Measurements from ENCODE around the gene MEIS3. TPM values are rescaled to one million over a fixed set of nuclear protein-coding genes. Genes with fewer than 3 reads are reported as not detected.

MEIS3 gene
- not detected for total RNA-seq

GRCh38 chr19:47419030-47419783, at the start of gene MEIS3:
Gene MEIS3, minus strand, starts transcription at chr19:47419527. Its CDS starts 446 bp downstream, at chr19:47419081.
- no peak within 1 kb of the TSS for H3K4me3 Mint-ChIP-seq
- H3K36me3 Mint-ChIP-seq: no peaks in the 10 kb centered on the region
- H3K4me1 Mint-ChIP-seq: peaks cover 17% of the 10 kb centered on the region

DNA sequence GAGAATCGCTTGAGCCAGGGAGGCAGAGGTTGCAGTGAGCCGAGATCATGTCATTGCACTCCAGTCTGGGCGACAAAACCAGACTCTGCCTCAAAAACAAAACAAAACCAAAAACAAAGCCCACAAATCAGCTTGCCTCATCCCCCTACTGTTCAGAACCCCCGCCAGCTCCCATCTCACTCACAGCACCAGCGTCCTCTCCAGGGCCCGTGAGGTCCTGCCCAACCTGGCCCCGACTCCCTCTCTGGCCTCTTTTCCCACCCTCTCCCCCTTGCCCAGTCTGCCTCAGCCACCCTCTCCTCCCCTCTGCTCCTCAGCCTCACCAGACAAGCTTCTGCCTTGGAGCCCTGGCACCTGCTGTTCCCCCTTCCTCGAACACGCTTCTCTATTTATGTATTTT, 48.6 kb upstream of the MEIS3 start:
- Mint-ChIP-seq H3K36me3 (no peaks in the 10 kb centered on the region), H3K4me3 (no peak overlapping the region), H3K27ac (no peak overlapping the region), H3K9me3 (no peaks in the 10 kb centered on the region), H3K27me3 (peaks cover 77% of the 10 kb centered on the region), H3K4me1 (peaks cover 11% of the 10 kb centered on the region)
- DNase-seq: no peak

More at GRCh38 chr19:47419030-47419783, at the start of gene MEIS3:
- no peaks in the 10 kb centered on the region for H3K9me3 Mint-ChIP-seq
- H3K27me3 Mint-ChIP-seq: peaks cover 92% of the 10 kb centered on the region
- no peak for DNase-seq
- H3K27ac Mint-ChIP-seq: no peak within 1 kb of the TSS

DNA sequence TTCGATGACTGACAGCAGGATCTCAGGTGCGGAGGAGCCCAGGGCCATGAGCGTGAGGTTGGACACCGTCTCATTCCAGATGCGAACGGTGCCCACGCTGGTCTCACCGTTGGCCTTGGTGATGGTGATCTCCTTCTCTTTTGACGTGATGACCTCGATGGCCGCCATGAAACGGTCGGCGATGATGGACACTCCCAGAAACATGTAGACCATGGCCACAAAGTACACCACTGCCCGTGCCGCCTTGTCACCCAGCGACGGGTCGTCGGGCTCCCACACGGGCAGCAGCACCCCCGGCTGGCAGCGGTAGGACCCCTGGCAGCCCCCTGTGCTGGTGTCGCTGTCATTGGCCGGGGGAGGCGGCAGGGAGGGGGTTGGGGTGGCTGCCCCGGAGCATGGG, 46.6 kb upstream of the MEIS3 start:
- DNase-seq: no peak
- Mint-ChIP-seq H3K27ac (no peak overlapping the region), H3K36me3 (no peaks in the 10 kb centered on the region), H3K4me1 (peaks cover 5% of the 10 kb centered on the region), H3K27me3 (peaks cover 72% of the 10 kb centered on the region), H3K9me3 (no peaks in the 10 kb centered on the region), H3K4me3 (no peak overlapping the region)

DNA sequence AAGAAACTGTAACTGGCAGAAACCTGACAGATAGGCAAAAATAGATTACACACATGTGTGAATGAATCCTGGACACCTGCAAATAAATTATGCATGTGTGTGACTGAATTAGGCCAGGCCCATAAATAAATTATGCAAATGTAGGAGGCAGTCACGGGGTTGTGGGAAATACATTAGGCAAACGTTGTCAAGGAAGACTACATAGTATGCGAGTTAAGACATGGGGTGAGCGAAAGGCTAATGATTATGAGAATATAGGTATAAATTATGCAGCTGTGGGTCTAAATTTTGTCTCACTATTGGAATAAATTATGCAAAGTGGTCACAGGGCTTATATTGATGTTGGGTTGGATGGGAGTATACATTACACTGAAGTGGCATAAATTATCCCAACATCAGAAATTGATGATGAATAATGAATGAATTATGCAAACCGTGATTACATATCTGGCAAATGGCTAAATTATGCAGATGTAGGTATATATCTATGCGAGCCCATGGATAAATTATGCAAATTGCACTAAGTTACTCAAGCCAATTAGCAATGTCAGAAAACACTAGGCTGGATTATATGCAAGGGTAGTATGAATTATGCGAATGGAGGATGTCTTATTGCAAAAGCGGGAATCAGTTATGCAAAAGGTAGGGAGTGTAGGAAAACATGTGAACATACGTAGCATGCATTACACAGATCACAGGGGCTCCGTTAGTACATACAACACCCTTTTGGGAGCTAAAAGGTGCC, 45.5 kb upstream of the MEIS3 start:
- Mint-ChIP-seq H3K36me3 (no peaks in the 10 kb centered on the region), H3K27ac (no peak overlapping the region), H3K4me3 (no peak overlapping the region), H3K4me1 (peaks cover 5% of the 10 kb centered on the region), H3K27me3 (peaks cover 61% of the 10 kb centered on the region), H3K9me3 (no peaks in the 10 kb centered on the region)
- DNase-seq: no peak

DNA sequence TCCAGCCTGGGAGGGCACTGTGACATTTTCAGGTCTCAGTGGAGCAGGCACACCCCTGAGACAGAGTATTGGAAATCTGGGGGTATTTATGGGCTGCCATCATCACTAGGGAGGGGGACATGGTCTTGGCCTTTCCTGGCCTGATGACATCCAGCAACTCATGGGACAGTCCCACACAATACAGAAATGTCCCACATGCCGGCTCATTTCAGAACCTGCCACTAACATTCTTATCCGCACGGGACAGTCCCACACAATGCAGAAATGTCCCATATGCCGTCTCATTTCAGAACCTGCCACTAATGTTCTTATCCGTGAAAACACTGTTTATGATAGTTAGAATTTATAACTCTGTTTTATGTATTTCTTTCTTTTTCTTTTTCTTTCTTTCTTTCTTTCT, 42.5 kb upstream of the MEIS3 start:
- H3K27me3 Mint-ChIP-seq: peaks cover 33% of the 10 kb centered on the region
- no peaks in the 10 kb centered on the region for H3K4me1 Mint-ChIP-seq
- H3K27ac Mint-ChIP-seq: no peak overlapping the region
- no peak for DNase-seq
- H3K9me3 Mint-ChIP-seq: no peaks in the 10 kb centered on the region
- no peak overlapping the region for H3K4me3 Mint-ChIP-seq
- peaks cover 2% of the 10 kb centered on the region for H3K36me3 Mint-ChIP-seq

DNA sequence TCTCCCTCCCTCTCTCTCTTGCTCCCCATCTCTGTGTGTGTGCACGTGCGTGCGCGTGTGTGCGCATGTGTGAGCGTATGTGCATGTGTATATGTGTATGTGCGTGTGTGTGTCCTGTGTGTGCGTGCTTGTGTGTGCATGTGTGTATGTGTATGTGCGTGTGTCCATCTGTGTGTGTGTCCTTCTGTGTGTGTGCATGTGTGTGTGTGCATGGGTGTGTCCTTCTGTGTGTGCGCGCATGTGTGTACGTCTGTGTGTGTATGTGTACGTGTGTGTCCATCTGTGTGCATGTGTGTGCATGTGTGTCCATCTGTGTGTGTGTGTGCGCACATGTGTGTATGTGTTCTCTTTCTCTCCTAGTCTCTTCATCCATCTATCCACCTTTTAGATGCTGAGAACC, 40.1 kb upstream of the MEIS3 start:
- Mint-ChIP-seq H3K4me3 (no peak overlapping the region), H3K4me1 (no peaks in the 10 kb centered on the region)

GRCh38 chr19:47458672-47459071, 39.3 kb upstream of the MEIS3 start:
- Mint-ChIP-seq H3K4me1 (no peaks in the 10 kb centered on the region), H3K27me3 (peaks cover 37% of the 10 kb centered on the region), H3K27ac (no peak overlapping the region), H3K36me3 (peaks cover 2% of the 10 kb centered on the region), H3K4me3 (no peak overlapping the region), H3K9me3 (no peaks in the 10 kb centered on the region)
- DNase-seq: no peak

More for the DNA sequence above, 40.1 kb upstream of the MEIS3 start:
- H3K27me3 Mint-ChIP-seq: peaks cover 36% of the 10 kb centered on the region
- no peak for DNase-seq
- no peaks in the 10 kb centered on the region for H3K9me3 Mint-ChIP-seq
- no peak overlapping the region for H3K27ac Mint-ChIP-seq
- H3K36me3 Mint-ChIP-seq: peaks cover 2% of the 10 kb centered on the region

- H3K27ac Mint-ChIP-seq: no peak overlapping the region
- H3K36me3 Mint-ChIP-seq: peaks cover 2% of the 10 kb centered on the region
- H3K4me3 Mint-ChIP-seq: no peak overlapping the region
- H3K9me3 Mint-ChIP-seq: no peaks in the 10 kb centered on the region
- H3K27me3 Mint-ChIP-seq: peaks cover 29% of the 10 kb centered on the region
- no peaks in the 10 kb centered on the region for H3K4me1 Mint-ChIP-seq
- DNase-seq: no peak
Measured at GRCh38 chr19:47456721-47457474, 37.6 kb upstream of the MEIS3 start.

DNA sequence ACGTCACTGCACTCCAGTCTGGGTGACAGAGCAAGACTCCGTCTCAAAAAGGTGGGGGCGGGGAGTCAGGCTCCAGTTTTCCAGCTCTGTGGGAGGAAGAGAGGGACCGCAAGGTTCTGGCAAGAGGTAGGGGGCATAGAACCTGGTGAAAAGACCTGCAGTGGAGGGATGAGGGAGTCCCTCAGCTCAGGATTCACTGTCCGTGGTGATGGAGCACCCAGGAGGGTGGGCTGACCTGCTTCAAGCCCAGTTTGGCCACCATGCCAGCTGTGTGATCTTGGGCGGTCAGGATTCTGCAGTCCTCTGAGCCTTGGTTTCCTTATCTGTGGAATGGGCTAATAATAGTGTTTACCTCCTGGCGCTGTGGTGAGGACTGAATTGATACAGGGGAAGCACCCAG, 31.2 kb upstream of the MEIS3 start:
- no peak overlapping the region for H3K4me3 Mint-ChIP-seq
- no peak for DNase-seq
- peaks cover 15% of the 10 kb centered on the region for H3K4me1 Mint-ChIP-seq
- peaks cover 5% of the 10 kb centered on the region for H3K9me3 Mint-ChIP-seq
- H3K27me3 Mint-ChIP-seq: peaks cover 50% of the 10 kb centered on the region
- H3K27ac Mint-ChIP-seq: no peak overlapping the region
- H3K36me3 Mint-ChIP-seq: peaks cover 2% of the 10 kb centered on the region

- Mint-ChIP-seq H3K9me3 (peaks cover 5% of the 10 kb centered on the region), H3K27me3 (peaks cover 60% of the 10 kb centered on the region), H3K36me3 (peaks cover 2% of the 10 kb centered on the region), H3K27ac (no peak overlapping the region), H3K4me1 (peaks cover 26% of the 10 kb centered on the region), H3K4me3 (no peak overlapping the region)
- DNase-seq: no peak
Measured at GRCh38 chr19:47448360-47448727, 29.0 kb upstream of the MEIS3 start.

GRCh38 chr19:47447470-47448359, 28.4 kb upstream of the MEIS3 start:
- peaks cover 2% of the 10 kb centered on the region for H3K36me3 Mint-ChIP-seq
- peaks cover 5% of the 10 kb centered on the region for H3K9me3 Mint-ChIP-seq
- H3K27ac Mint-ChIP-seq: no peak overlapping the region
- peak; percentile 79 for DNase-seq
- peak overlapping the region; percentile 52 for H3K4me3 Mint-ChIP-seq
- H3K4me1 Mint-ChIP-seq: peaks cover 27% of the 10 kb centered on the region
- H3K27me3 Mint-ChIP-seq: peaks cover 66% of the 10 kb centered on the region

GRCh38 chr19:47446534-47447469, 27.5 kb upstream of the MEIS3 start:
- no peak overlapping the region for H3K27ac Mint-ChIP-seq

DNA sequence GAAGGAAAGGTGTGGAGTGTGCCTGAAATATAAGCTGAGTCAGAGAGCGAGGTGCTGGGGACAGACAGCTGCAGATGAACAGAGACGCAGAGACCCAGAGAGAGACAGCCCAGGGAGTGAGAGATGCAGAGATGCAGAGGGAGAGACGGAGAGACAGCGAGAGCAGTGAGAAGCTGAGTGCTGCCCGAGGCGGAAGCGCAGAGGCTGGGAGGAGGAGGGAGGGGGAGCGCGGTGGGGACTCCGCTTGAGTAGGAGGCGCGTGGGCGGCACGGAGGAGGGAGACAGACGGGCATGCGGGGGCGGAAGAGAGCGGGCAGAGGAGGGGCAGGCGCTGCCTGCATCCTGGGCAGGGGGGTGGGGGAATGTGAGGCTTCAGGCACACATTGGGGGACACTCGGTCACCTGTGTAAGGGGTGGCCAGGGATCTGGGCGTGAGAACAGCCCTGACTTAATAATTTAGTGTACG, 26.6 kb upstream of the MEIS3 start:
- H3K27me3 Mint-ChIP-seq: peaks cover 76% of the 10 kb centered on the region
- H3K27ac Mint-ChIP-seq: no peak overlapping the region
- peaks cover 5% of the 10 kb centered on the region for H3K9me3 Mint-ChIP-seq
- peak overlapping the region; percentile 59 for H3K4me3 Mint-ChIP-seq
- peaks cover 2% of the 10 kb centered on the region for H3K36me3 Mint-ChIP-seq
- H3K4me1 Mint-ChIP-seq: peaks cover 27% of the 10 kb centered on the region
- DNase-seq: peak; percentile 39

More at GRCh38 chr19:47446534-47447469, 27.5 kb upstream of the MEIS3 start:
- Mint-ChIP-seq H3K4me1 (peaks cover 27% of the 10 kb centered on the region), H3K9me3 (peaks cover 5% of the 10 kb centered on the region), H3K4me3 (peak overlapping the region; percentile 52), H3K36me3 (peaks cover 2% of the 10 kb centered on the region), H3K27me3 (peaks cover 70% of the 10 kb centered on the region)
- DNase-seq: peak; percentile 35
